ENCODE results near the gene MACROD2. TPM values are rescaled to one million over a fixed set of nuclear protein-coding genes. Genes with fewer than 3 reads are reported as not detected.

Gene MACROD2
- total and polyA plus RNA-seq, 9 donors: 2.0 to 4.9 (median 3.1) TPM

DNA sequence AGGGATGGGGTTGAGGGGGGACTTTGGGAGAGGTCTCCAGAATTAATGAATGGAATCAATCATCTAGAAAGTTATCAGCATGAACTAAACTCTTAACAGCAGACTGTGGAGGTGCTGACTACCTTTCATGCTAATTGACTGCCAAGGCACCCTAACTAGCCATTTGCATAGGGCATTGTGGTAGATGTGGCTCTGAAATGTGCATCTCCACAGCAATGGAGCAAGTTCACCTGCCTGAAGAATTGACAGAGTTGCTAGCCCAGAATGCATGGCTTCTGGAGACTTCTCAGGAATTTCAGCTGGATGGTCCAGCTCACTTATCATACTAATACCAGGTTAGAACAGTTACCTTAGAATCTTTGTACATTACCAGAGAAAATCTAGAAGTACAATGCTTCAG lies 1832.3 kb downstream of the MACROD2 start:
- Histone ChIP-seq H3K36me3 (ENCODE audit: control insufficient read depth, insufficient read depth, low read length) (no peaks in the 10 kb centered on the region), H3K27ac (ENCODE audit: low read length) (no peak overlapping the region), H3K9me3 (replicated peaks; ENCODE audit: control insufficient read depth, low read depth, low read length) (no peaks in the 10 kb centered on the region), H3K4me1 (ENCODE audit: control insufficient read depth, insufficient read depth, low read length) (peaks cover 2% of the 10 kb centered on the region), H3K27me3 (ENCODE audit: control insufficient read depth, insufficient read depth, low read length) (no peaks in the 10 kb centered on the region), H3K4me3 (ENCODE audit: low read length) (no peak overlapping the region)
- no peak for DNase-seq

DNA sequence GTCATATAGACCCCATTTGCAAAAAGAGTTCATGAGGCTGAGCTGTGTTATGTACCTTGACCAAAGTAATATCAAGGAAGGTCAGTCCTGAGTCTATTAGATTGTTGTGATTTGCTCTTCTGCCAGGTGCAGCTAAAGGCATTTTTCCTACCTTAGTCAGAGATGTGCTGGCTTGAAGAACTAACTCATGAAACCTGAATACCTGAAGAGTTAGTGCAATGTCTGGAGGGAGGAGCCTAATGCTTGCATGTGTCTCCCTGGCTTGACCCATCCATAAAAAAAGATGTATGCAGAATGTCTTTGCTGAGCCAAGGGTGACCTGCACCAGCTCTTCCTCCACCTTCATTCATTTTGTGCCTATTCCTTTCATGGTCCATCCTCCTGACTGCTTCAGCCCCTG lies 1835.9 kb downstream of the MACROD2 start:
- Histone ChIP-seq H3K9me3 (replicated peaks; ENCODE audit: control insufficient read depth, low read depth, low read length) (no peaks in the 10 kb centered on the region), H3K27ac (ENCODE audit: low read length) (no peak overlapping the region), H3K4me1 (ENCODE audit: control insufficient read depth, insufficient read depth, low read length) (peaks cover 2% of the 10 kb centered on the region), H3K36me3 (ENCODE audit: control insufficient read depth, insufficient read depth, low read length) (no peaks in the 10 kb centered on the region), H3K27me3 (ENCODE audit: control insufficient read depth, insufficient read depth, low read length) (no peaks in the 10 kb centered on the region), H3K4me3 (ENCODE audit: low read length) (no peak overlapping the region)
- no peak for DNase-seq

DNA sequence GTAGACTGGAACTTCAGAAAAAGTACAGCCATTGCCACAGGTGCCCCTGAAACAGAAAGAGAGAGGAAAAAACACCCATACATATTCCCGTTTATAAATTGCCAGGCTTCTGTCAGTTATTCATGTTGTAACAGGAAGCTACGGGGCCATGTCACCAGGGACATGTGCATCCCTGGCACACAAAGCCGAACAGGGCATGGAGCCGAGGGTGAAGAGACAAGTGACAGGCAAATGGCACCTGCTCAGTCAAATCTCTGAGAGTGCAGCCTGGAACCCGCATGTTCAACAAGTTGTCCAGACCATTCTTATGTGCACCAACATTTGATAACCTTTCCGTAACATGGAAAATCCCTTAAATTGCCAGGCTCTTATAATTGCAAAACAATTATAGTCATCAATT lies 1837.2 kb downstream of the MACROD2 start:
- WGBS (ENCODE audit: insufficient coverage): 84% methylated on average over 3 of the region's 6 CpGs

DNA sequence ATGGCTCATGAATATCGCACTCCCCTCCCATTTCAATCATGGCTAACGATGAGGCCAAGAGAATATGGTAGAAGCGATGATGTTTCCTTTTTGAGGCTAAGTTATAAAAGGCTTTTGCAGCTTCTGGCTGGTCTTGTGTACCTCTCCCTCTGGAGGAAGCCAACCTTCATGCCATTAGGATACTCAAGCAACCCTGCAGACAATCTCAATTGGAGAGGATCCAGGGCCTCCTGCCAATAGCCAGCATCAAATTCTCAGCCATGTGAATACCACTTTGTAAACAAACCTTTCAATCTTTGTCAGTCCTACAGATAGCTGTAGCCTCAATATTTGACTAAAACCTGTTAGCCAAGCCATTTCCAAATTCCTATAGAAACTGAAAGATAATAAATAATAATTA lies 1839.5 kb downstream of the MACROD2 start:
- DNase-seq: peak; percentile 54
- no peaks in the 10 kb centered on the region for H3K9me3 ChIP-seq (replicated peaks; ENCODE audit: control insufficient read depth, low read depth, low read length)

More for the DNA sequence above, 1837.2 kb downstream of the MACROD2 start:
- H3K9me3 ChIP-seq (replicated peaks; ENCODE audit: control insufficient read depth, low read depth, low read length): no peaks in the 10 kb centered on the region
- no peaks in the 10 kb centered on the region for H3K36me3 ChIP-seq (ENCODE audit: control insufficient read depth, insufficient read depth, low read length)
- DNase-seq: no peak
- no peaks in the 10 kb centered on the region for H3K27me3 ChIP-seq (ENCODE audit: control insufficient read depth, insufficient read depth, low read length)
- H3K4me3 ChIP-seq (ENCODE audit: low read length): no peak overlapping the region
- H3K4me1 ChIP-seq (ENCODE audit: control insufficient read depth, insufficient read depth, low read length): peaks cover 2% of the 10 kb centered on the region
- H3K27ac ChIP-seq (ENCODE audit: low read length): no peak overlapping the region

DNA sequence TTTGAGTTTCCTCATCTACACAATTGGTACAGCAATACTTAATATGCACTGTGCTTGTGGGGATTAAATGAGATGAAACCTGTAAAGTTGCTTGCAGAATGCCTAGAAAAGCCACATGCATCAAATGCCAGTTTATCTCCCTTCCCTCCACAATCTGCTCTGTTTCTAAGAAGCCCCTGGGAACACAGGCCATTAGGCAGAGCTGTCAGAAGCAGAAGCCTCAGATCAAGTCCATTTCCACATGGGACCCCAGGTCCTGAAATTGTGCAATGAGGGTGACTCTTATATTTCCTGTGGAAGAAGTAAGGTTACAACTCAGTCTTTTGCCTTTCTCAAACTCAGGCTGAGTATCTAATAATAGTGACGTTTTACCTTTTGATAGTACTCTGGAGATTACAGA lies 1840.5 kb downstream of the MACROD2 start:
- Histone ChIP-seq H3K27ac (ENCODE audit: low read length) (no peak overlapping the region), H3K9me3 (replicated peaks; ENCODE audit: control insufficient read depth, low read depth, low read length) (no peaks in the 10 kb centered on the region), H3K36me3 (ENCODE audit: control insufficient read depth, insufficient read depth, low read length) (no peaks in the 10 kb centered on the region), H3K27me3 (ENCODE audit: control insufficient read depth, insufficient read depth, low read length) (no peaks in the 10 kb centered on the region), H3K4me1 (ENCODE audit: control insufficient read depth, insufficient read depth, low read length) (peaks cover 2% of the 10 kb centered on the region), H3K4me3 (ENCODE audit: low read length) (no peak overlapping the region)
- no CpG with 5 or more reads among the region's 1 CpG for WGBS (ENCODE audit: insufficient coverage)
- DNase-seq: no peak

More for the DNA sequence above, 1839.5 kb downstream of the MACROD2 start:
- Histone ChIP-seq H3K4me1 (ENCODE audit: control insufficient read depth, insufficient read depth, low read length) (peaks cover 2% of the 10 kb centered on the region), H3K27me3 (ENCODE audit: control insufficient read depth, insufficient read depth, low read length) (no peaks in the 10 kb centered on the region), H3K4me3 (ENCODE audit: low read length) (no peak overlapping the region), H3K36me3 (ENCODE audit: control insufficient read depth, insufficient read depth, low read length) (no peaks in the 10 kb centered on the region), H3K27ac (ENCODE audit: low read length) (no peak overlapping the region)
- no CpG with 5 or more reads among the region's 3 CpGs for WGBS (ENCODE audit: insufficient coverage)

DNA sequence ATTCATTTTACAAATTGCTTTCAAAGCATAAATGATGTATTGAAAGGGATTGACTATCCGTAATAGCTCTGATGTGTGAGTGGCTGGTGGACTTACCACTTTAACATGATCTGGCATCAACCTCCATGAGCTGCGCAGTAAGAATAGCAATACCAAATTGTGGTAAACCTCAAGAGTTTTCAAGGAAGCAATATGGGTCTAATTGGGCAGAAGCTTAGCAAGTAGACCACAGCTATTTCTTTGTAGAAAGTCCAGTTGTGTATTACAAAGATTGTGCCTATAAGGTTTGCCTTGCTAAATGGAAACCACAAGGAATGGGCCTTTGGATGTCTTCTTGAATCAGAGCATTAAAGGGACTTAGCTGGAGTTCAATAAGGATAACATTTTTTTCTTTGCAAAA lies 1841.3 kb downstream of the MACROD2 start:
- WGBS (ENCODE audit: insufficient coverage): no CpG with 5 or more reads among the region's 2 CpGs
- Histone ChIP-seq H3K4me1 (ENCODE audit: control insufficient read depth, insufficient read depth, low read length) (peaks cover 2% of the 10 kb centered on the region), H3K27ac (ENCODE audit: low read length) (no peak overlapping the region), H3K36me3 (ENCODE audit: control insufficient read depth, insufficient read depth, low read length) (no peaks in the 10 kb centered on the region), H3K4me3 (ENCODE audit: low read length) (no peak overlapping the region), H3K27me3 (ENCODE audit: control insufficient read depth, insufficient read depth, low read length) (no peaks in the 10 kb centered on the region), H3K9me3 (replicated peaks; ENCODE audit: control insufficient read depth, low read depth, low read length) (no peaks in the 10 kb centered on the region)
- DNase-seq: no peak

DNA sequence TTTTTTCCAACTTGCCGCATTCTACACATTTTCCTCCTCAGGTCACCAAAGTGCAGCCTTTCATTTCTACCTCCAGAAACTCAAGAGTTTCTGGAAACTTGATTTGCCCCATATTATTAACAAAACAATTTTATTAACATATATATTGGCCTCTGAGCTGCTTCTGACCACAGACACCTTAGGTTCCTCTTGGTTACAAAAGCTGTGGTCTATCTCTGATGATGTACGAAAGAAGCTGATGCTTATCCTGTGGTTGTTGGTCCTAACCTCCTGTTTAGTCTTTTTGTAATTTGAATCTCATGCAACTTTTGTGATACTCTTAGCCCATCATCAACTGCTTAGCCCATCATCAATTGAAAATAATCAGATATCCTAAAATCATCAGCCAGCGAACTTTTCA lies 1842.2 kb downstream of the MACROD2 start:
- WGBS (ENCODE audit: insufficient coverage): 67% methylated on average over 1 of the region's 3 CpGs

DNA sequence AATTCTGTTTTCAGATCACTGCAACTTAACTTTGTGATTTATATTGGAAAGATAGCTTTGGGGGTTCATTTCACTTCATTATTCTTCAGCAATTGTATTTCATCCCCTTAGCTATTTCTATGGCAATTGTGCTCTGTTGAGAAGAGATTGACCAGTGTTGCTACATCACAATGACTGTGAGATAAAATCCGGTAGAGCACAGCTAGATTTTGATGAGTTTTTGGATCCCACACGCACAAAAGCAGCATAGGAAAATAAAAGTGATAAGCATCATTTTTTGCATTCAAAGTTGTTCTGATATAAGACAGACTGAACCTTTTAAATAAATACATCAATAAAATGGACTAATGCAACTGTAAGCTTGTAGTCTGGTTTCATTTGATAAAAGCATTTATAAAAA lies 1843.2 kb downstream of the MACROD2 start:
- DNase-seq: no peak
- Histone ChIP-seq H3K4me3 (ENCODE audit: low read length) (no peak overlapping the region), H3K27me3 (ENCODE audit: control insufficient read depth, insufficient read depth, low read length) (no peaks in the 10 kb centered on the region), H3K4me1 (ENCODE audit: control insufficient read depth, insufficient read depth, low read length) (no peaks in the 10 kb centered on the region), H3K36me3 (ENCODE audit: control insufficient read depth, insufficient read depth, low read length) (no peaks in the 10 kb centered on the region), H3K27ac (ENCODE audit: low read length) (no peak overlapping the region), H3K9me3 (replicated peaks; ENCODE audit: control insufficient read depth, low read depth, low read length) (no peaks in the 10 kb centered on the region)
- WGBS (ENCODE audit: insufficient coverage): no CpG with 5 or more reads among the region's 2 CpGs

More for the DNA sequence above, 1842.2 kb downstream of the MACROD2 start:
- no peak overlapping the region for H3K27ac ChIP-seq (ENCODE audit: low read length)
- H3K27me3 ChIP-seq (ENCODE audit: control insufficient read depth, insufficient read depth, low read length): no peaks in the 10 kb centered on the region
- no peaks in the 10 kb centered on the region for H3K36me3 ChIP-seq (ENCODE audit: control insufficient read depth, insufficient read depth, low read length)
- DNase-seq: no peak
- H3K4me1 ChIP-seq (ENCODE audit: control insufficient read depth, insufficient read depth, low read length): no peaks in the 10 kb centered on the region
- no peak overlapping the region for H3K4me3 ChIP-seq (ENCODE audit: low read length)
- H3K9me3 ChIP-seq (replicated peaks; ENCODE audit: control insufficient read depth, low read depth, low read length): no peaks in the 10 kb centered on the region

DNA sequence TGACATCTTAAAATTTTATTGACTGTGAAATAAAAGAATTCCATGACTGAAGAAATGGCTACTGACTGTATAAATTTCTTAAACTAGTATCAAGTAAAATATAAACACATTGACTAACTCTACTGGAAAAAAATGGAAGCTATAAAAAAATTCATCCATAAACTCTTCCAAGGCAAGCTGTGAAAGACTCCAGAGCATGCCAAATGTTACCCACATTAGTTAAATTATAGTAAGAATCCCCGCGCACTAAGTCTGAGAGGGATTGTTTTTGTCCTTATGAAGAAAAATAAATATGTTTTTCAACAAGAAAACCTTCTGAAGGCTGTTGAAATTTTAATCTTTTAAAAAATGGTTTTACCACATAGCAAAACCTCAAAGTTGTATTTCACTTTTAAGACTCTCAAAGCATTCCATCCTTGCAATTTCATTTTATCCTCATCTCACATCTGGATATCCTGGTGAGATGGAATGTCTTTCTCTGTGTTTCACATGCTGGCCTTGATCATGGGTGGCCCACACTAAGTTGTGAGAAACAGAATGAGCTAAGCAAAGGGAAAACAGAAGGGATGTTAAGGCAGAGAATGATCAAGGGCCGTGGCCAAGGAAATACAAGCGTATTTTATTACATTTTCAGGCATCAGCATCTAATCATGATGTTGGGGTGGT lies 1845.5 kb downstream of the MACROD2 start:
- no peaks in the 10 kb centered on the region for H3K9me3 ChIP-seq (replicated peaks; ENCODE audit: control insufficient read depth, low read depth, low read length)
- DNase-seq: no peak
- H3K36me3 ChIP-seq (ENCODE audit: control insufficient read depth, insufficient read depth, low read length): no peaks in the 10 kb centered on the region
- no peaks in the 10 kb centered on the region for H3K27me3 ChIP-seq (ENCODE audit: control insufficient read depth, insufficient read depth, low read length)
- no CpG with 5 or more reads among the region's 4 CpGs for WGBS (ENCODE audit: insufficient coverage)
- no peaks in the 10 kb centered on the region for H3K4me1 ChIP-seq (ENCODE audit: control insufficient read depth, insufficient read depth, low read length)
- no peak overlapping the region for H3K4me3 ChIP-seq (ENCODE audit: low read length)
- no peak overlapping the region for H3K27ac ChIP-seq (ENCODE audit: low read length)

DNA sequence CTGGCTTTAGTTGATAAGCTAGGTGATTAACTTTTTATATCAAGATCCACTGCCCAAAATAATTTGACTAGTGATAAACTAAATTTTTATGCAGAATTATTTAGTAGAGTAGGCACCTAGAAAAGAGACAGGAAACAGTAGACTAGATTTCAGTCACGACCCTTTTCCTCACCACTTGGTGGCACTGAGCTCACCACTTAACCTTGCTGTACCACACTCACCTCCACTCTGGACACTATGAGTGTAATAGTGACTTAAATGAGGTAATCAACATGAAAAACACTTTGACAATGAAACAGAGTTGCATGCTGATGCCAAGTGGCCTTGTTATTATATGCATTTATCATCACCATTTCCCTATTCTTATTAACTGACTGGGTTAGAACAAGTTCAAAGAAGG lies 1847.6 kb downstream of the MACROD2 start:
- Histone ChIP-seq H3K36me3 (ENCODE audit: control insufficient read depth, insufficient read depth, low read length) (no peaks in the 10 kb centered on the region), H3K4me1 (ENCODE audit: control insufficient read depth, insufficient read depth, low read length) (peaks cover 3% of the 10 kb centered on the region), H3K4me3 (ENCODE audit: low read length) (no peak overlapping the region), H3K9me3 (replicated peaks; ENCODE audit: control insufficient read depth, low read depth, low read length) (no peaks in the 10 kb centered on the region), H3K27me3 (ENCODE audit: control insufficient read depth, insufficient read depth, low read length) (no peaks in the 10 kb centered on the region), H3K27ac (ENCODE audit: low read length) (no peak overlapping the region)
- no CpG with 5 or more reads among the region's 1 CpG for WGBS (ENCODE audit: insufficient coverage)
- DNase-seq: no peak

DNA sequence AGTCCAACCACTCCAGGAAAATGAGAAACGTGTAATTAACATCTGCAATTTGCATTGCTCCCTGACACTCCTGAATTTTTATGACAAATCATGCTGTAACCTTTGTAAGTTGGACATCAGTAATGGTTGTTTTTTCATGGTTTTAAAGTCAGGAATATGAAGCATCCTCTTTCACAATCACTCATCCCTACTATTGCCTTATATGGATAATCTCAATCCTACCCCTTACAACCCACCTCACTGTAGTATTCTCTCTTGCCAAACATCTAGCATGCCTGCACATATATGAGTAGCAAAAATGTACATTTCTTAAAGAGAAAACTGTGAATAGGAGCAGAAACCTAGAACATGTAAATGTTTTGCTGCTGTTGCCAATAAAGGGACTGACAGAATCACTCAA lies 1848.5 kb downstream of the MACROD2 start:
- no CpG with 5 or more reads among the region's 1 CpG for WGBS (ENCODE audit: insufficient coverage)

More for the DNA sequence above, 1848.5 kb downstream of the MACROD2 start:
- no peak overlapping the region for H3K4me3 ChIP-seq (ENCODE audit: low read length)
- no peak overlapping the region for H3K27ac ChIP-seq (ENCODE audit: low read length)
- H3K36me3 ChIP-seq (ENCODE audit: control insufficient read depth, insufficient read depth, low read length): no peaks in the 10 kb centered on the region
- H3K9me3 ChIP-seq (replicated peaks; ENCODE audit: control insufficient read depth, low read depth, low read length): no peaks in the 10 kb centered on the region
- no peak for DNase-seq
- H3K4me1 ChIP-seq (ENCODE audit: control insufficient read depth, insufficient read depth, low read length): peaks cover 3% of the 10 kb centered on the region
- no peaks in the 10 kb centered on the region for H3K27me3 ChIP-seq (ENCODE audit: control insufficient read depth, insufficient read depth, low read length)
